ENCODE data around the gene C11orf54.

C11orf54 gene

GRCh38 chr11:93719310-93719709 is 22.2 kb upstream of the C11orf54 start:
- peak; percentile 71 for DNase-seq (ENCODE audit: low read depth)
- no peak overlapping the region for H3K4me3 ChIP-seq (ENCODE audit: low read depth, low read length)
- TF ChIP-seq MAX (IDR thresholded peaks at IDR 0.05; ENCODE audit: low read depth, low read length) (no peak), POLR2A (IDR thresholded peaks at IDR 0.05; ENCODE audit: extremely low read depth, insufficient read length) (no peak), CTCF (IDR thresholded peaks at IDR 0.05; ENCODE audit: low read depth, low read length) (no peak), MYC (IDR thresholded peaks at IDR 0.05; ENCODE audit: low read depth, low read length) (no peak)

GRCh38 chr11:93720522-93720921 is 20.9 kb upstream of the C11orf54 start:
- H3K4me3 ChIP-seq (ENCODE audit: low read depth, low read length) = no peak overlapping the region
- DNase-seq (ENCODE audit: low read depth) = no peak
- TF ChIP-seq MAX (IDR thresholded peaks at IDR 0.05; ENCODE audit: low read depth, low read length) (no peak), MYC (IDR thresholded peaks at IDR 0.05; ENCODE audit: low read depth, low read length) (no peak)

GRCh38 chr11:93724089-93724488 is 17.4 kb upstream of the C11orf54 start:
- TF ChIP-seq MAX (IDR thresholded peaks at IDR 0.05; ENCODE audit: low read depth, low read length) = no peak
- no peak for TF ChIP-seq POLR2A (IDR thresholded peaks at IDR 0.05; ENCODE audit: extremely low read depth, insufficient read length)
- no peak for TF ChIP-seq MYC (IDR thresholded peaks at IDR 0.05; ENCODE audit: low read depth, low read length)
- TF ChIP-seq CTCF (IDR thresholded peaks at IDR 0.05; ENCODE audit: low read depth, low read length) = no peak
- H3K4me3 ChIP-seq (ENCODE audit: low read depth, low read length) = no peak overlapping the region
- no peak for DNase-seq (ENCODE audit: low read depth)

GRCh38 chr11:93727985-93728791 is 13.3 kb upstream of the C11orf54 start:
- peak; percentile 48 for DNase-seq (ENCODE audit: low read depth)
- H3K4me3 ChIP-seq (ENCODE audit: low read depth, low read length) = no peak overlapping the region
- TF ChIP-seq POLR2A (IDR thresholded peaks at IDR 0.05; ENCODE audit: extremely low read depth, insufficient read length) (no peak), MAX (IDR thresholded peaks at IDR 0.05; ENCODE audit: low read depth, low read length) (no peak), CTCF (IDR thresholded peaks at IDR 0.05; ENCODE audit: low read depth, low read length) (no peak), MYC (IDR thresholded peaks at IDR 0.05; ENCODE audit: low read depth, low read length) (no peak)

GRCh38 chr11:93728792-93729128 is 12.7 kb upstream of the C11orf54 start:
- H3K4me3 ChIP-seq (ENCODE audit: low read depth, low read length) = no peak overlapping the region
- TF ChIP-seq CTCF (IDR thresholded peaks at IDR 0.05; ENCODE audit: low read depth, low read length) = no peak
- TF ChIP-seq MYC (IDR thresholded peaks at IDR 0.05; ENCODE audit: low read depth, low read length) = no peak
- DNase-seq (ENCODE audit: low read depth) = no peak

GRCh38 chr11:93729129-93729616 is 12.3 kb upstream of the C11orf54 start:
- no peak overlapping the region for H3K4me3 ChIP-seq (ENCODE audit: low read depth, low read length)
- TF ChIP-seq POLR2A (IDR thresholded peaks at IDR 0.05; ENCODE audit: extremely low read depth, insufficient read length) (peak; percentile 41), MYC (IDR thresholded peaks at IDR 0.05; ENCODE audit: low read depth, low read length) (no peak)
- no peak for DNase-seq (ENCODE audit: low read depth)

Data from NB4 (cell line).